Measurements from ENCODE around the gene RUNDC1.

The RUNDC1 gene

DNA sequence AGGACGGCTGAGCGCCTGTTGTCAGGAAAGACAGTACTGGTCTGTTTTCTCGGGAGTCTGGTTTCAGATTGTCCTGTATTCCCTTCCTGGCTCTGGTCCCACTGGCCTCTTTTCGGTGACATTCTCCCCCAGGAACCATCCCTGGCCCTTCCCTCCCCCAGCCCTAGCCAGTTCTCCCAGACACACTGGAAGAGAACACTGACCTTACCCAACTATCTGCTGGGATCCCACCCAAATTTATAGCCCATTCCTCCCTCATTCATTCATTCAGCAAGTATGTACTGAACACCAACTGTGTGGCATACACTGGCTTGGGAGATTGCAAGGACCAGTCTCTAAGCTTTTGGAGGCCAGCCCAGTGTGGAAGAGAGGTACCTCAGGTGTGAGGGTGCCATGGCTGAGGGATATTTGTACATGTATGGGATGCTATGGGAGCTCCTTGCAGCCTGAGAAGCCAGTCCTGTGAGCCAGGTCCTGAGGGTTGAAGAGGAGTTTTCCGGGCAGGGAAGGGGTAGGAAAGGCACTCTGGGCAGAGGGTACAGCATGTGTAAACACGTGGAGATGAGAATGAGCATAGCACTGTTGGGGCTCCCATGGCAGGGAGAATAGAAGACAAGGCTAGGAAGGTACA, 49.9 kb downstream of the RUNDC1 start:
- H3K9ac ChIP-seq (ENCODE audit: low read depth, low read length): no peak overlapping the region
- H2AFZ ChIP-seq (ENCODE audit: low read depth, low read length): no peak overlapping the region
- H3K36me3 ChIP-seq (ENCODE audit: insufficient read depth, low read length): no peaks in the 10 kb centered on the region
- TF ChIP-seq EZH2 (IDR thresholded peaks at IDR 0.05; ENCODE audit: borderline replicate concordance, low read depth, low read length, severe bottlenecking): no peak
- TF ChIP-seq, protein P1, sequence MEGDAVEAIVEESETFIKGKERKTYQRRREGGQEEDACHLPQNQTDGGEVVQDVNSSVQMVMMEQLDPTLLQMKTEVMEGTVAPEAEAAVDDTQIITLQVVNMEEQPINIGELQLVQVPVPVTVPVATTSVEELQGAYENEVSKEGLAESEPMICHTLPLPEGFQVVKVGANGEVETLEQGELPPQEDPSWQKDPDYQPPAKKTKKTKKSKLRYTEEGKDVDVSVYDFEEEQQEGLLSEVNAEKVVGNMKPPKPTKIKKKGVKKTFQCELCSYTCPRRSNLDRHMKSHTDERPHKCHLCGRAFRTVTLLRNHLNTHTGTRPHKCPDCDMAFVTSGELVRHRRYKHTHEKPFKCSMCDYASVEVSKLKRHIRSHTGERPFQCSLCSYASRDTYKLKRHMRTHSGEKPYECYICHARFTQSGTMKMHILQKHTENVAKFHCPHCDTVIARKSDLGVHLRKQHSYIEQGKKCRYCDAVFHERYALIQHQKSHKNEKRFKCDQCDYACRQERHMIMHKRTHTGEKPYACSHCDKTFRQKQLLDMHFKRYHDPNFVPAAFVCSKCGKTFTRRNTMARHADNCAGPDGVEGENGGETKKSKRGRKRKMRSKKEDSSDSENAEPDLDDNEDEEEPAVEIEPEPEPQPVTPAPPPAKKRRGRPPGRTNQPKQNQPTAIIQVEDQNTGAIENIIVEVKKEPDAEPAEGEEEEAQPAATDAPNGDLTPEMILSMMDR (IDR thresholded peaks at IDR 0.05; ENCODE audit: borderline replicate concordance, extremely low read depth, low read length, poor library complexity, severe bottlenecking): no peak
- H4K20me1 ChIP-seq (ENCODE audit: insufficient read depth, low read length): no peaks in the 10 kb centered on the region
- no peak overlapping the region for H3K4me3 ChIP-seq (ENCODE audit: low read depth in 1 of 2, low read length in 2 of 2)
- no peaks in the 10 kb centered on the region for H3K27me3 ChIP-seq (ENCODE audit: insufficient read depth, low read length, poor library complexity)
- DNase-seq (no peak), ATAC-seq (ENCODE audit: insufficient read depth, low read depth) (no peak)
- H3K4me2 ChIP-seq (ENCODE audit: insufficient read depth, low read length): no peak overlapping the region
- no peaks in the 10 kb centered on the region for H3K79me2 ChIP-seq (ENCODE audit: insufficient read depth, low read length)
- H3K4me1 ChIP-seq (ENCODE audit: insufficient read depth, low read length): peaks cover 3% of the 10 kb centered on the region; the same call in 1 of the 2 replicates
- no peaks in the 10 kb centered on the region for H3K9me3 ChIP-seq (ENCODE audit: insufficient read depth, low read length, severe bottlenecking)
- H3K27ac ChIP-seq (ENCODE audit: low read length): no peak overlapping the region

DNA sequence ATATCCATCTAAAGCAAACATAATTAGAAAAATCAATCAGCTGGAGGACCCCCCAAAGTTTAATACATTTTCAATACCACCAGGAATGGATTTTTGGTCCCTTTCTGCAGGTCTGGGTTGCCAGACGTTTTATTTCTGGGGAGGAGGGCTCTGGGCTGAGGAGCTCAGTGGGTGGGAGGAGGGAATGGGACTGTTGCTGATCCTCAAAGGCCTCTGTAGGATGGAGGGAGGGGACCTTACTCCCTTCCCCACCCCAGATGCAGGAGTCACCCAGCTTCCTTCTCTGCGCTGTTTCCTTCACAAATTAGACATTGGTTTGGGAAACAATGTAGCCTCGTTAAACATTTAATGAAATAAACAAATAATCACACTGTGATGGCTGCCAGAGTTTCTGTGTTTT, 51.3 kb downstream of the RUNDC1 start:
- H3K79me2 ChIP-seq (ENCODE audit: insufficient read depth, low read length): no peaks in the 10 kb centered on the region
- ATAC-seq (ENCODE audit: insufficient read depth, low read depth) (no peak), DNase-seq (no peak)
- H3K4me2 ChIP-seq (ENCODE audit: insufficient read depth, low read length): no peak overlapping the region
- H2AFZ ChIP-seq (ENCODE audit: low read depth, low read length): no peak overlapping the region
- H3K36me3 ChIP-seq (ENCODE audit: insufficient read depth, low read length): no peaks in the 10 kb centered on the region
- no peak for TF ChIP-seq EZH2 (IDR thresholded peaks at IDR 0.05; ENCODE audit: borderline replicate concordance, low read depth, low read length, severe bottlenecking)
- TF ChIP-seq, protein P1 (IDR thresholded peaks at IDR 0.05; ENCODE audit: borderline replicate concordance, extremely low read depth, low read length, poor library complexity, severe bottlenecking): no peak
- H4K20me1 ChIP-seq (ENCODE audit: insufficient read depth, low read length): no peaks in the 10 kb centered on the region
- H3K27me3 ChIP-seq (ENCODE audit: insufficient read depth, low read length, poor library complexity): no peaks in the 10 kb centered on the region
- no peak overlapping the region for H3K27ac ChIP-seq (ENCODE audit: low read length)
- no peaks in the 10 kb centered on the region for H3K9me3 ChIP-seq (ENCODE audit: insufficient read depth, low read length, severe bottlenecking)
- H3K4me3 ChIP-seq (ENCODE audit: low read depth in 1 of 2, low read length in 2 of 2): no peak overlapping the region
- H3K9ac ChIP-seq (ENCODE audit: low read depth, low read length): no peak overlapping the region
- no peaks in the 10 kb centered on the region for H3K4me1 ChIP-seq (ENCODE audit: insufficient read depth, low read length)

DNA sequence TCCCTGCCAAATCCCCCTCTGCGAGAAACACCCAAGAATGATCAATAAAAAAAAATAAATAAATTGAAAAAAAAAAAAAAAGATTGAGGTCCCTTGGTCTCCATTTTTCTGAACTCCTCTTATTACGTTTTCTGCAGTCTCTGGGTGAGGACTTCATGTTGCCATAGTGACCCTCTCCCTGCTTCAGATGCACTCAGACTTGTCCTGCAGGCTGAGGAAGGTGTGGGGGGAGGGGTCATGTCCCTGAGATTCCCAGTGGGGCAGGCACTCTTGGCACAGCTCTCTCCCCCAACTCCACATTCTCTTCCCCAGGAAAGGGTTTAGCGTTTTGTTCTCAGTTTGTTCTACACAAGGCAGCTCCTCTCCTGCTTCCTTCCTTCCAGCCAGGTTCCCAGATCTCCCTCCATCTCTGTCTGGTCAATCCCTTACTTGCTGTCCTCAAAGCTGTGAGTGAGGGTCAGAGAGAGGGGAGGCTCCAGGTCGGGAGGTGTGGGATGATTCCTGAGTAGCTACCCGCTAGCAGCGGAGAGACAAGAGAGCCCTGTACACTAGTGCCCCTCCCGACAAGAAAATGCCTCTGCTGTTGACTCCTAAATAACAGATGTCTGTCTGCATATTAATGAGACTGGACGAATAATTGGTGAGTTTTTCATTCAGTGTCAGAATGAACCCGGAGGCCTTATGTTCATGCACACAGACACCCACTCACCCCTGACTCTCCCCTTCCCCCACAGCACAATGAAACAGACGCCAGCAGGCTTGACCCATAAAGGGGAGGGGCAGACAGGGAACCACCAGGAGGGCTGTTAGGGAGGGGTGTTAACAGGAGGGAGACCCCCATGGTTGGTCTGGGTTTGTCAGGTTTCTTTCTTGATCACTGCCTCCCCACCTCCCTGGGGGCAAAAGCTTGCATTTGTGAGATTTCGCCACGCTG, 53.9 kb downstream of the RUNDC1 start:
- H3K4me2 ChIP-seq (ENCODE audit: insufficient read depth, low read length): no peak overlapping the region
- no peaks in the 10 kb centered on the region for H3K79me2 ChIP-seq (ENCODE audit: insufficient read depth, low read length)
- no peaks in the 10 kb centered on the region for H4K20me1 ChIP-seq (ENCODE audit: insufficient read depth, low read length)
- no peaks in the 10 kb centered on the region for H3K27me3 ChIP-seq (ENCODE audit: insufficient read depth, low read length, poor library complexity)
- H3K4me3 ChIP-seq (ENCODE audit: low read depth in 1 of 2, low read length in 2 of 2): no peak overlapping the region
- H3K9me3 ChIP-seq (ENCODE audit: insufficient read depth, low read length, severe bottlenecking): no peaks in the 10 kb centered on the region
- no peak overlapping the region for H3K27ac ChIP-seq (ENCODE audit: low read length)
- ATAC-seq (ENCODE audit: insufficient read depth, low read depth) (no peak), DNase-seq (no peak)
- no peak overlapping the region for H3K9ac ChIP-seq (ENCODE audit: low read depth, low read length)
- no peaks in the 10 kb centered on the region for H3K36me3 ChIP-seq (ENCODE audit: insufficient read depth, low read length)
- TF ChIP-seq, protein P1 (IDR thresholded peaks at IDR 0.05; ENCODE audit: borderline replicate concordance, extremely low read depth, low read length, poor library complexity, severe bottlenecking): no peak
- no peak for TF ChIP-seq EZH2 (IDR thresholded peaks at IDR 0.05; ENCODE audit: borderline replicate concordance, low read depth, low read length, severe bottlenecking)
- no peaks in the 10 kb centered on the region for H3K4me1 ChIP-seq (ENCODE audit: insufficient read depth, low read length)
- H2AFZ ChIP-seq (ENCODE audit: low read depth, low read length): no peak overlapping the region
